MM.1S (cell line): Measurements from ENCODE around the gene MARCHF9.

Experiments used
- CTCF ChIP-seq: fragments of 300-600 bp; sonication (generic); IDR thresholded peaks from 2 replicates; pipeline ENCODE4 v1.5.1; 2016; ENCODE audit warnings: antibody characterized with exemption, low read length, mixed read lengths
- EZH2phosphoT487 ChIP-seq: fragments of 300-600 bp; sonication (generic); IDR thresholded peaks from 2 replicates; pipeline ENCODE4 v1.6.1; 2018; ENCODE audit warnings: antibody characterized with exemption, low read length

- TF ChIP-seq EZH2phosphoT487 (no peak), CTCF (no peak)
Observed at GRCh38 chr12:57725851-57726150, 29.1 kb upstream of the MARCHF9 start.
